Measurements from ENCODE around the gene EDA.

EDA gene

GRCh38 chrX:69615779-69616456 is at the start of gene EDA:
Gene EDA, plus strand, starts transcription at chrX:69616113.
- Mint-ChIP-seq H3K27ac (no peak within 1 kb of the TSS), H3K9me3 (no peaks in the 10 kb centered on the region), H3K4me1 (peaks cover 19% of the 10 kb centered on the region), H3K4me3 (peak within 1 kb of the TSS; percentile 71), H3K27me3 (peaks cover 14% of the 10 kb centered on the region), H3K36me3 (ENCODE audit: low read depth) (no peaks in the 10 kb centered on the region)
- ATAC-seq (peak; percentile 90), DNase-seq (peak; percentile 73)

GRCh38 chrX:69568828-69569227 is 47.1 kb upstream of the EDA start:
- H3K27me3 Mint-ChIP-seq: no peaks in the 10 kb centered on the region
- ATAC-seq: no peak
- no peaks in the 10 kb centered on the region for H3K36me3 Mint-ChIP-seq (ENCODE audit: low read depth)
- no peaks in the 10 kb centered on the region for H3K4me1 Mint-ChIP-seq
- no peaks in the 10 kb centered on the region for H3K9me3 Mint-ChIP-seq
- no peak overlapping the region for H3K4me3 Mint-ChIP-seq
- DNase-seq: no peak
- no peak overlapping the region for H3K27ac Mint-ChIP-seq

- Mint-ChIP-seq H3K4me3 (no peak overlapping the region), H3K4me1 (no peaks in the 10 kb centered on the region), H3K9me3 (no peaks in the 10 kb centered on the region), H3K27me3 (no peaks in the 10 kb centered on the region), H3K27ac (no peak overlapping the region), H3K36me3 (ENCODE audit: low read depth) (no peaks in the 10 kb centered on the region)
- ATAC-seq (no peak), DNase-seq (no peak)
These were observed 18.5 kb upstream of the EDA start for GRCh38 chrX:69597399-69597798.

GRCh38 chrX:69600182-69600581 is 15.7 kb upstream of the EDA start:
- no peaks in the 10 kb centered on the region for H3K36me3 Mint-ChIP-seq (ENCODE audit: low read depth)
- no peaks in the 10 kb centered on the region for H3K9me3 Mint-ChIP-seq
- H3K27me3 Mint-ChIP-seq: no peaks in the 10 kb centered on the region
- no peak overlapping the region for H3K4me3 Mint-ChIP-seq
- no peaks in the 10 kb centered on the region for H3K4me1 Mint-ChIP-seq
- ATAC-seq (no peak), DNase-seq (no peak)
- H3K27ac Mint-ChIP-seq: no peak overlapping the region

- H3K27ac Mint-ChIP-seq: no peak overlapping the region
- ATAC-seq (no peak), DNase-seq (no peak)
- H3K4me3 Mint-ChIP-seq: no peak overlapping the region
- no peaks in the 10 kb centered on the region for H3K36me3 Mint-ChIP-seq (ENCODE audit: low read depth)
- no peaks in the 10 kb centered on the region for H3K27me3 Mint-ChIP-seq
- no peaks in the 10 kb centered on the region for H3K4me1 Mint-ChIP-seq
- no peaks in the 10 kb centered on the region for H3K9me3 Mint-ChIP-seq
These were observed 12.2 kb upstream of the EDA start for GRCh38 chrX:69603566-69604194.

GRCh38 chrX:69605521-69605920 is 10.4 kb upstream of the EDA start:
- no peaks in the 10 kb centered on the region for H3K36me3 Mint-ChIP-seq (ENCODE audit: low read depth)
- H3K9me3 Mint-ChIP-seq: no peaks in the 10 kb centered on the region
- ATAC-seq (no peak), DNase-seq (no peak)
- H3K27ac Mint-ChIP-seq: no peak overlapping the region
- no peaks in the 10 kb centered on the region for H3K27me3 Mint-ChIP-seq
- no peaks in the 10 kb centered on the region for H3K4me1 Mint-ChIP-seq
- no peak overlapping the region for H3K4me3 Mint-ChIP-seq

GRCh38 chrX:69607616-69608015 is 8.3 kb upstream of the EDA start:
- DNase-seq: no peak
- Mint-ChIP-seq H3K9me3 (no peaks in the 10 kb centered on the region), H3K4me1 (no peaks in the 10 kb centered on the region), H3K27me3 (no peaks in the 10 kb centered on the region), H3K4me3 (no peak overlapping the region), H3K27ac (no peak overlapping the region), H3K36me3 (ENCODE audit: low read depth) (no peaks in the 10 kb centered on the region)
- no peak for ATAC-seq

- H3K27ac Mint-ChIP-seq: no peak overlapping the region
- ATAC-seq: no peak
- H3K4me1 Mint-ChIP-seq: peaks cover 4% of the 10 kb centered on the region
- no peaks in the 10 kb centered on the region for H3K36me3 Mint-ChIP-seq (ENCODE audit: low read depth)
- no peaks in the 10 kb centered on the region for H3K9me3 Mint-ChIP-seq
- DNase-seq: no peak
- H3K27me3 Mint-ChIP-seq: peaks cover 14% of the 10 kb centered on the region
- H3K4me3 Mint-ChIP-seq: no peak overlapping the region
These were observed 2.0 kb upstream of the EDA start for GRCh38 chrX:69613946-69614345.

- H3K4me1 Mint-ChIP-seq: peaks cover 11% of the 10 kb centered on the region
- no peaks in the 10 kb centered on the region for H3K9me3 Mint-ChIP-seq
- no peaks in the 10 kb centered on the region for H3K36me3 Mint-ChIP-seq (ENCODE audit: low read depth)
- H3K27me3 Mint-ChIP-seq: peaks cover 14% of the 10 kb centered on the region
- no peak overlapping the region for H3K27ac Mint-ChIP-seq
- DNase-seq (no peak), ATAC-seq (no peak)
- no peak overlapping the region for H3K4me3 Mint-ChIP-seq
These were observed 1.0 kb upstream of the EDA start for GRCh38 chrX:69614886-69615285.

GRCh38 chrX:69615342-69615741 is 571 bp upstream of the EDA start:
- H3K4me3 Mint-ChIP-seq: no peak overlapping the region
- no peak for DNase-seq

GRCh38 chrX:69616457-69617203 is 717 bp downstream of the EDA start:
- peak; percentile 3 for DNase-seq
- H3K9me3 Mint-ChIP-seq: no peaks in the 10 kb centered on the region
- H3K27ac Mint-ChIP-seq: no peak overlapping the region
- H3K27me3 Mint-ChIP-seq: peaks cover 14% of the 10 kb centered on the region
- ATAC-seq: peak; percentile 39
- no peaks in the 10 kb centered on the region for H3K36me3 Mint-ChIP-seq (ENCODE audit: low read depth)
- peak overlapping the region; percentile 71 for H3K4me3 Mint-ChIP-seq
- peaks cover 21% of the 10 kb centered on the region for H3K4me1 Mint-ChIP-seq

More at GRCh38 chrX:69615342-69615741, 571 bp upstream of the EDA start:
- Mint-ChIP-seq H3K36me3 (ENCODE audit: low read depth) (no peaks in the 10 kb centered on the region), H3K4me1 (peaks cover 14% of the 10 kb centered on the region), H3K27me3 (peaks cover 14% of the 10 kb centered on the region), H3K27ac (no peak overlapping the region), H3K9me3 (no peaks in the 10 kb centered on the region)
- no peak for ATAC-seq

GRCh38 chrX:69618803-69619202 is 2.9 kb downstream of the EDA start:
- no peak for ATAC-seq
- peaks cover 21% of the 10 kb centered on the region for H3K4me1 Mint-ChIP-seq
- no peak overlapping the region for H3K27ac Mint-ChIP-seq
- H3K9me3 Mint-ChIP-seq: peaks cover under 1% of the 10 kb centered on the region
- H3K27me3 Mint-ChIP-seq: peaks cover 11% of the 10 kb centered on the region
- DNase-seq: no peak
- H3K36me3 Mint-ChIP-seq (ENCODE audit: low read depth): no peaks in the 10 kb centered on the region
- H3K4me3 Mint-ChIP-seq: no peak overlapping the region

- DNase-seq (no peak), ATAC-seq (no peak)
- Mint-ChIP-seq H3K27me3 (no peaks in the 10 kb centered on the region), H3K4me3 (no peak overlapping the region), H3K4me1 (peaks cover 31% of the 10 kb centered on the region), H3K36me3 (ENCODE audit: low read depth) (no peaks in the 10 kb centered on the region), H3K27ac (peak overlapping the region; percentile 68), H3K9me3 (peaks cover 3% of the 10 kb centered on the region)
These were observed 10.2 kb downstream of the EDA start for GRCh38 chrX:69626129-69626528.

GRCh38 chrX:69627744-69628143 is 11.8 kb downstream of the EDA start:
- peak; percentile 46 for ATAC-seq
- peaks cover 3% of the 10 kb centered on the region for H3K9me3 Mint-ChIP-seq
- H3K27me3 Mint-ChIP-seq: no peaks in the 10 kb centered on the region
- no peak overlapping the region for H3K4me3 Mint-ChIP-seq
- no peak for DNase-seq
- H3K27ac Mint-ChIP-seq: peak overlapping the region; percentile 52
- peaks cover 31% of the 10 kb centered on the region for H3K4me1 Mint-ChIP-seq
- no peaks in the 10 kb centered on the region for H3K36me3 Mint-ChIP-seq (ENCODE audit: low read depth)

- H3K27me3 Mint-ChIP-seq: no peaks in the 10 kb centered on the region
- ATAC-seq (no peak), DNase-seq (no peak)
- no peaks in the 10 kb centered on the region for H3K9me3 Mint-ChIP-seq
- no peaks in the 10 kb centered on the region for H3K36me3 Mint-ChIP-seq (ENCODE audit: low read depth)
- no peak overlapping the region for H3K27ac Mint-ChIP-seq
- no peak overlapping the region for H3K4me3 Mint-ChIP-seq
- peaks cover 31% of the 10 kb centered on the region for H3K4me1 Mint-ChIP-seq
These were observed 14.2 kb downstream of the EDA start for GRCh38 chrX:69630147-69630546.
